Prostate gland (tissue), 2 donors: ENCODE results near the gene BRME1. TPM values are rescaled to one million over a fixed set of nuclear protein-coding genes. Genes with fewer than 3 reads are reported as not detected.

ENCODE experiments used
- DNase-seq: peaks from one replicate; pipeline ENCODE4 v3.0.0-alpha.2; 2019; ENCODE audit warnings: low spot score
- H3K27ac ChIP-seq, 2 donors: fragments of 200-600 bp; sonication (generic); 2 replicates each; pipeline ENCODE4 v1.5.1; 2017 to 2019
- H3K27me3 ChIP-seq: fragments of 200-600 bp; sonication (generic); replicated peaks from 2 replicates; pipeline ENCODE4 v1.5.1; 2019; ENCODE audit not compliant: insufficient read depth
- H3K36me3 ChIP-seq, 2 donors: fragments of 200-600 bp; sonication (generic); 1 replicate in 1 of 2; 2 replicates in 1 of 2; pipeline versions ENCODE4 v1.5.1 to v1.8.1; 2017 to 2019
- H3K4me1 ChIP-seq: fragments of 200-600 bp; sonication (generic); replicated peaks from 2 replicates; pipeline ENCODE4 v1.5.1; 2019
- H3K4me3 ChIP-seq, 2 donors: fragments of 200-600 bp; sonication (generic); 2 replicates each; pipeline ENCODE4 v1.5.1; 2017 to 2019
- H3K9me3 ChIP-seq: fragments of 200-600 bp; sonication (generic); 2 replicates; pipeline ENCODE4 v1.5.1; 2017
- CTCF ChIP-seq, 4 experiments: fragments of 200-600 bp in 2 of 4; fragments of 450-650 bp in 2 of 4; sonication (generic) in 2 of 4; IDR thresholded peaks; 1 replicate in 3 of 4; 2 replicates in 1 of 4; pipeline ENCODE4 v1.5.1; 2016 to 2019; ENCODE audit warnings: antibody characterized with exemption in 4 of 4, mild to moderate bottlenecking in 2 of 4, moderate library complexity in 2 of 4
- POLR2A ChIP-seq: fragments of 450-650 bp; IDR thresholded peaks from one replicate; pipeline ENCODE4 v1.6.1; 2016; ENCODE audit warnings: antibody characterized with exemption, mild to moderate bottlenecking
- POLR2AphosphoS5 ChIP-seq: sonication (generic); formaldehyde crosslinking; IDR thresholded peaks from one replicate; pipeline ENCODE4 v1.6.1; 2017; ENCODE audit warnings: antibody characterized with exemption
- WGBS: methylation state at CpG from one replicate; pipeline ENCODE4 v1.1.5; 2018; 5-methylcytosine and 5-hydroxymethylcytosine counted together
- intact Hi-C: fragments of 100-400 bp; cut with DNase I; formaldehyde crosslinking; loops from one replicate; pipeline ENCODE4 v1.14.2; 2022
- total RNA-seq, 2 donors: library from RNA; depleted of rRNA; stranded (reverse); fragments of >200 nt; gene quantifications; one replicate each; pipeline ENCODE4 v1.1.0, GENCODE V29; 2016

The BRME1 gene
- total RNA-seq, 2 donors from 2014 or later, result 2.0 to 12.6 TPM

DNA sequence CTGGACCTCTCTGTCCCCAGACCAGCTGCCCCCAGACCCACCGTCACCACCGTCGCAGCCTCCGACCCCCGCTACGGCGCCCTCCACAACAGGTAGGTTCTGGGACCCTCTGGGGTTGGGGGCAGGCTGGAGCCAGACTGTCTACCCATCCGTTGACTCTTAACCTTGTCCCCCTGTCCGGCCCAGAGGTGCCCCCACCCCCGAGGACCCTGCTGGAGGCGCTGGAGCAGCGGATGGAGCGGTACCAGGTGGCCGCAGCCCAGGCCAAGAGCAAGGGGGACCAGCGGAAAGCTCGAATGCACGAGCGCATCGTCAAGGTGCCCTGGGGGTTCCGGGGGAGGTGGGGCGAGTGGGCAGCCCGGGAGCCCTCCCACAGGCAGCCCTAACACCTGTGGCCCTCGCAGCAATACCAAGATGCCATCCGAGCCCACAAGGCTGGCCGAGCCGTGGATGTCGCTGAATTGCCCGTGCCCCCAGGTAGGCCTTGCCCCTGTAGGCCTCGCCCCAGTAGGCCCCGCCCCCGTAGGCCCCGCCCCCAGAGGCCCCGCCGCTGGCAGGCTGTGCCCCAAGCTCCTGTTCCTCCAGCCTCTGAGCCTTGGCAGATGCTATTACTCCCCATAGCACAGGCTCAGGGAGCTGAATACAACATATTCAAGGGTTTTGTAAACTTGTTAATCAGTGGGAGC lies 13.0 kb upstream of the BRME1 start:
- DNase-seq, result no peak
- peaks cover 3 to 14% of the 10 kb centered on the region in 2 donors for H3K36me3 ChIP-seq
- H3K27ac ChIP-seq, result peak overlapping the region in 1 of 2 donors; percentile 38
- 83% methylated on average over 34 of the region's 34 CpGs for WGBS
- no peaks in the 10 kb centered on the region for H3K27me3 ChIP-seq
- H3K4me3 ChIP-seq, result no peak overlapping the region
- no peaks in the 10 kb centered on the region for H3K4me1 ChIP-seq
- H3K9me3 ChIP-seq, result no peaks in the 10 kb centered on the region
- peak; percentile 53 for TF ChIP-seq POLR2AphosphoS5
- TF ChIP-seq POLR2A, result no peak
- no peak for TF ChIP-seq CTCF (IDR thresholded peaks at IDR 0.05)
- intact Hi-C loops, result no loop called here

DNA sequence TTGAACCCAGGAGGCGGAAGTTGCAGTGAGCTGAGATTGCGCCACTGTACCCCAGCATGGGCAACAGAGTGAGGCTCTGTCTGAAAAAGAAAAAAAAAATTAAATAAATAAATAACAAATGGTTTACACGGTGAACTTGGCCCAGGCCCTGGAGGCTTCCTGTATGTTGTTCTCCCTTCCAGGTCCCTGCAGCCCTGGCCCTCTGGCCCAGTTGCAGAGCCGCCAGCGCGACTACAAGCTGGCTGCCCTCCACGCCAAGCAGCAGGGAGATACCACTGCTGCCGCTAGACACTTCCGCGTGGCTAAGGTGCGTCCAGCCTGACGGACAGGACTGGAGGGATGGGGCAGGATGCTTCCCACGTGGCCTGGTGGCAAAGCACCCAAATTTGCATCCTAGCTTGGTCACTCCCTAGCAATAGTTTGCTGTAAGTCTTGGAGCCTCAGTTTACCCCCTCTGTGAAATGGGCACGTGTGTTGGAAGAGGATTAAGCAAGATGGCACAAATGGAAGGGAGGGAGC lies 12.0 kb upstream of the BRME1 start:
- Histone ChIP-seq H3K4me3 (no peak overlapping the region), H3K9me3 (no peaks in the 10 kb centered on the region), H3K27ac (peak overlapping the region in 1 of 2 donors; percentile 38), H3K27me3 (no peaks in the 10 kb centered on the region), H3K36me3 (peaks cover 3 to 10% of the 10 kb centered on the region in 2 donors), H3K4me1 (no peaks in the 10 kb centered on the region)
- no peak for TF ChIP-seq CTCF (IDR thresholded peaks at IDR 0.05)
- TF ChIP-seq POLR2AphosphoS5, result peak; percentile 28
- intact Hi-C loops, result no loop called here
- DNase-seq, result peak; percentile 40
- WGBS, result 69% methylated on average over 14 of the region's 14 CpGs

GRCh38 chr19:13914777-13915176 lies 8.9 kb upstream of the BRME1 start:
- TF ChIP-seq CTCF (IDR thresholded peaks at IDR 0.05) (no peak), POLR2AphosphoS5 (no peak), POLR2A (no peak)
- Histone ChIP-seq H3K36me3 (peaks cover 2 to 5% of the 10 kb centered on the region in 2 donors), H3K9me3 (no peaks in the 10 kb centered on the region), H3K27me3 (no peaks in the 10 kb centered on the region), H3K27ac (no peak overlapping the region), H3K4me3 (no peak overlapping the region), H3K4me1 (no peaks in the 10 kb centered on the region)
- 47% methylated on average over 3 of the region's 3 CpGs for WGBS
- DNase-seq, result no peak
- intact Hi-C loops, result no loop called here

DNA sequence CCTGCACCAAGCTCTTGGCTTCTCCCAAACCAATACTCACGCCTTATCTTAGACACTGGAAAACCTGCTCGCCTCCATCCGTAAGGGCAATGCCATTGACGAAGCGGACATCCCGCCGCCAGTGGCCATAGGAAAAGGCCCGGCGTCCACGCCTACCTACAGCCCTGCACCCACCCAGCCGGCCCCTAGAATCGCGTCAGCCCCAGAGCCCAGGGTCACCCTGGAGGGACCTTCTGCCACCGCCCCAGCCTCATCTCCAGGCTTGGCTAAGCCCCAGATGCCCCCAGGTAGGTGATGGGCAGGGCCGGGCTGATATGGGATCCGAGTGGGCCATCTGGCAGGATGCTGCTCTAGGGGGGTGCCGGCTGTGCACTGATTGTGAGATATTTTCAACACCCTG lies 7.4 kb upstream of the BRME1 start:
- DNase-seq, result no peak
- intact Hi-C loops, result no loop called here
- H3K9me3 ChIP-seq, result no peaks in the 10 kb centered on the region
- H3K27ac ChIP-seq, result no peak overlapping the region
- H3K4me1 ChIP-seq, result no peaks in the 10 kb centered on the region
- TF ChIP-seq CTCF (IDR thresholded peaks at IDR 0.05) (no peak), POLR2A (no peak), POLR2AphosphoS5 (no peak)
- H3K36me3 ChIP-seq, result peaks cover 2 to 4% of the 10 kb centered on the region in 2 donors
- no peak overlapping the region for H3K4me3 ChIP-seq
- WGBS, result 93% methylated on average over 17 of the region's 17 CpGs
- H3K27me3 ChIP-seq, result no peaks in the 10 kb centered on the region

DNA sequence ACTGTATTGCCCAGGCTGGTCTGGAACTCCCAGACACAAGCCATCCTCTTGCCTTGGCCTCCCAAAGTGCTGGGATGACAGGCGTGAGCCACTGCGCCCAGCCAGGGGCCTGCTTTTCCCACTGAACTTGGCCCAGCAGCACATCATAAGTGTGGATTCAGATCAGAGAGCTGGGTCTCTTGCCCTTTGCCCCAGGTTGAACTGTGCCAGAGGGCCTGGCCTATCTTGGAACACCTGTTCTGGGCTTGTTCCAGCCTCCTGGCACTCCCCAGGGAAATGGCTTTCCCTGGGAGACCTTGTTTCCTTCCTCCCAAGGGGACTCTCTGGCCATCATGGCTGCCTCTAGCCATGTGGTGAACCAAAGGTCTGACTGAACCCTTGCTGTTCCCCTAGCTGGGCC lies 3.5 kb upstream of the BRME1 start:
- Histone ChIP-seq H3K36me3 (peaks cover 0 to 2% of the 10 kb centered on the region in 2 donors), H3K27ac (no peak overlapping the region), H3K4me3 (no peak overlapping the region), H3K9me3 (no peaks in the 10 kb centered on the region), H3K27me3 (no peaks in the 10 kb centered on the region), H3K4me1 (no peaks in the 10 kb centered on the region)
- DNase-seq, result no peak
- intact Hi-C loops, result no loop called here
- 100% methylated on average over 2 of the region's 2 CpGs for WGBS
- TF ChIP-seq POLR2A, result no peak
- TF ChIP-seq CTCF (IDR thresholded peaks at IDR 0.05), result no peak
- no peak for TF ChIP-seq POLR2AphosphoS5
